ENCODE data around the gene ADAMTS19. TPM values are rescaled to one million over a fixed set of nuclear protein-coding genes. Genes with fewer than 3 reads are reported as not detected.

Gene ADAMTS19
- total and polyA plus RNA-seq, 2 of the 13 experiments (the other 11 are each of a cell fraction or from before 2014, with no cell fraction given) = not detected

- TF ChIP-seq MNT (IDR thresholded peaks at IDR 0.05) = no peak
These were observed 1.0 kb downstream of the ADAMTS19 start (continued) for GRCh38 chr5:129460936-129461710.

GRCh38 chr5:129461711-129462332 is 1.7 kb downstream of the ADAMTS19 start:
- Histone ChIP-seq H3K27ac (ENCODE audit: extremely low read length, insufficient read depth, low read length) (no peak overlapping the region), H3K36me3 (replicated peaks in 1 of 2; ENCODE audit: control insufficient read depth in 1 of 2, insufficient read depth in 2 of 2, low read length in 2 of 2) (no peaks in the 10 kb centered on the region), H3K9me3 (ENCODE audit: low read length) (no peaks in the 10 kb centered on the region), H3K79me2 (ENCODE audit: insufficient read depth, low read length) (no peaks in the 10 kb centered on the region), H4K20me1 (ENCODE audit: insufficient read depth, low read length) (no peaks in the 10 kb centered on the region), H2AFZ (ENCODE audit: low read length) (no peak overlapping the region), H3K27me3 (ENCODE audit: control insufficient read depth in 1 of 2, insufficient read depth in 2 of 2, low read length in 2 of 2) (peaks cover 0 to 21% of the 10 kb centered on the region in 2 experiments; a peak in 4 of 5 replicates), H3K4me1 (ENCODE audit: insufficient read depth, low read length) (peaks cover 6% of the 10 kb centered on the region; the same call in 1 of the 2 replicates), H3K4me3 (replicated peaks in 1 of 3; ENCODE audit: insufficient read depth in 1 of 3, low read depth in 2 of 3, low read length in 3 of 3) (no peak overlapping the region), H3K9ac (ENCODE audit: insufficient read depth, low read depth, low read length) (no peak overlapping the region), H3K4me2 (ENCODE audit: low read depth, low read length) (peak overlapping the region; percentile 12; the same call in 1 of the 2 replicates)
- intact Hi-C loops (cut with micrococcal nuclease; ENCODE audit: unreplicated experiment) = loop anchor here (5.0 kb wide), 1 partner anchor 305 kb away; no protein-coding TSS in a partner anchor
- in situ Hi-C loops (cut with HindIII; ENCODE audit: extremely low pct_ligation_motif_present, low pct_unique_long_range_greater_than_20kb) = no loop called here
- FAIRE-seq (no peak), DNase-seq (ENCODE audit: low spot score) (no peak), ATAC-seq (no peak)
- 64% methylated on average over 13 of the region's 13 CpGs for WGBS (ENCODE audit: low lambda C conversion rate)
- ChIA-PET CTCF (ENCODE audit: low intra/inter-chr PET ratio, low total read pairs) (no interaction called here), POLR2A (no interaction called here)
- no TSS peak for BruUV-seq (replicated peaks)
- no peak for TF ChIP-seq HOMEZ (CRISPR knock-in tag; IDR thresholded peaks at IDR 0.05; ENCODE audit: low read depth)
- TF ChIP-seq TCF12 (IDR thresholded peaks at IDR 0.05) = no peak
- no peak for TF ChIP-seq TCF12 (CRISPR knock-in tag; IDR thresholded peaks at IDR 0.05)
- no peak for TF ChIP-seq SAFB2 (CRISPR knock-in tag; IDR thresholded peaks at IDR 0.05; ENCODE audit: borderline replicate concordance, low read depth)
- no peak for TF ChIP-seq ZNF263 (CRISPR knock-in tag; IDR thresholded peaks at IDR 0.05)
- TF ChIP-seq ESRRA (CRISPR knock-in tag; IDR thresholded peaks at IDR 0.05; ENCODE audit: low read depth) = no peak
- no peak for TF ChIP-seq MIXL1 (CRISPR knock-in tag; IDR thresholded peaks at IDR 0.05)
- no peak for TF ChIP-seq AGO1 (IDR thresholded peaks at IDR 0.05; ENCODE audit: low read depth, low read length, poor library complexity, severe bottlenecking)
- TF ChIP-seq GATAD2A (CRISPR knock-in tag; IDR thresholded peaks at IDR 0.05) = no peak
- TF ChIP-seq ZSCAN30 (CRISPR knock-in tag; IDR thresholded peaks at IDR 0.05) = no peak
- no peak for TF ChIP-seq ZBTB7B (CRISPR knock-in tag; IDR thresholded peaks at IDR 0.05)
- no peak for TF ChIP-seq ZNF703 (CRISPR knock-in tag; IDR thresholded peaks at IDR 0.05; ENCODE audit: borderline replicate concordance)
- no peak for TF ChIP-seq MTF1 (CRISPR knock-in tag; IDR thresholded peaks at IDR 0.05)
- no peak for TF ChIP-seq AKNA (CRISPR knock-in tag; IDR thresholded peaks at IDR 0.05; ENCODE audit: borderline replicate concordance)

Data from HepG2 (cell line).